ENCODE results near the gene LCE1D. TPM values are rescaled to one million over a fixed set of nuclear protein-coding genes. Genes with fewer than 3 reads are reported as not detected.

The LCE1D gene
- not detected for polyA plus RNA-seq (ENCODE audit: insufficient read length)

- no peak for DNase-seq
Measured at GRCh38 chr1:152796421-152796820, at the start of gene LCE1D. TSS of gene LCE1D (plus strand) at chr1:152796721. CDS start at chr1:152797795, 1,074 bp downstream.

- no peak for DNase-seq
Measured at GRCh38 chr1:152747831-152748230, 48.7 kb upstream of the LCE1D start.

- no peak for DNase-seq
Measured at GRCh38 chr1:152752225-152752624, 44.3 kb upstream of the LCE1D start.

GRCh38 chr1:152753586-152753985 lies 42.9 kb upstream of the LCE1D start:
- no peak for DNase-seq

GRCh38 chr1:152756872-152757271 lies 39.6 kb upstream of the LCE1D start:
- no peak for DNase-seq

GRCh38 chr1:152757747-152758146 lies 38.8 kb upstream of the LCE1D start, which contains the start of gene KPRP:
TSS of gene KPRP (plus strand) at chr1:152758025. CDS start at chr1:152759589, 1,564 bp downstream.
- DNase-seq = no peak

- DNase-seq = no peak
Measured at GRCh38 chr1:152758636-152759035, 37.9 kb upstream of the LCE1D start.

- no peak for DNase-seq
Measured at GRCh38 chr1:152759453-152760173, 36.9 kb upstream of the LCE1D start.

- DNase-seq = no peak
Measured at GRCh38 chr1:152760551-152761190, 35.9 kb upstream of the LCE1D start.

GRCh38 chr1:152761609-152762213 lies 34.8 kb upstream of the LCE1D start:
- DNase-seq = no peak

- no peak for DNase-seq
Measured at GRCh38 chr1:152768847-152769533, 27.5 kb upstream of the LCE1D start.

- DNase-seq = no peak
Measured at GRCh38 chr1:152770411-152770810, 26.1 kb upstream of the LCE1D start.

- no peak for DNase-seq
Measured at GRCh38 chr1:152774875-152775274, 21.6 kb upstream of the LCE1D start, which contains the start of gene LCE1F. TSS of gene LCE1F (plus strand) at chr1:152775140. CDS start at chr1:152776372, 1,232 bp downstream.

GRCh38 chr1:152776361-152776760 lies 20.2 kb upstream of the LCE1D start:
- DNase-seq = no peak

GRCh38 chr1:152777510-152778137 lies 18.9 kb upstream of the LCE1D start:
- DNase-seq = no peak

GRCh38 chr1:152783095-152783494 lies 13.4 kb upstream of the LCE1D start:
- no peak for DNase-seq

GRCh38 chr1:152786077-152786476 lies 10.4 kb upstream of the LCE1D start, which contains the start of gene LCE1E:
TSS of gene LCE1E (plus strand) at chr1:152786257. CDS start at chr1:152787300, 1,043 bp downstream.
- DNase-seq = no peak

GRCh38 chr1:152795686-152796085 lies 835 bp upstream of the LCE1D start:
- no peak for DNase-seq

GRCh38 chr1:152801333-152801732 lies 4.8 kb downstream of the LCE1D start:
- no peak for DNase-seq

- DNase-seq = no peak
Measured at GRCh38 chr1:152806576-152806975, 10.1 kb downstream of the LCE1D start, which contains the start of gene LCE1C. TSS of gene LCE1C (minus strand) at chr1:152806651. CDS start at chr1:152805478, 1,173 bp downstream.

GRCh38 chr1:152811050-152811449 lies 14.5 kb downstream of the LCE1D start:
- no peak for DNase-seq

GRCh38 chr1:152811671-152812070 lies 15.2 kb downstream of the LCE1D start, which contains the start of gene LCE1B:
TSS of gene LCE1B (plus strand) at chr1:152811971. CDS start at chr1:152812447, 476 bp downstream.
- no peak for DNase-seq
